SU-DHL-6 (cell line): ENCODE data around the gene CR1.
"Not testable (repeated sequence)": the region's sequence is repeated elsewhere in the genome, so short reads cannot be mapped to it uniquely, and the experiment has no call there.

ENCODE experiments used
- CTCF ChIP-seq: fragments of 200-600 bp; sonication (generic); IDR thresholded peaks from one replicate; pipeline ENCODE4 v1.5.1; 2017; ENCODE audit warnings: antibody characterized with exemption, mild to moderate bottlenecking, low read length, moderate library complexity; ENCODE audit not compliant: insufficient read depth, poor library complexity, severe bottlenecking
- EZH2phosphoT487 ChIP-seq: fragments of 200-600 bp; sonication (generic), shearing (Covaris generic); conservative IDR thresholded peaks from 2 replicates; pipeline ENCODE4 v1.6.1; 2018; ENCODE audit warnings: mild to moderate bottlenecking, antibody characterized with exemption, low read length, moderate library complexity, mixed read lengths

- not testable (repeated sequence) for TF ChIP-seq CTCF, EZH2phosphoT487
Observed at GRCh38 chr1:207639362-207639761, 143.4 kb downstream of the CR1 start.
